H9 (cell line): ENCODE data around the gene PRUNE2. TPM values are rescaled to one million over a fixed set of nuclear protein-coding genes. Genes with fewer than 3 reads are reported as not detected.

Experiments
- DNase-seq: peaks from one replicate; pipeline ENCODE4 v3.0.0-alpha.2; 2017
- H2AFZ ChIP-seq: one replicate; pipeline ENCODE4 v1.6.1; 2013; ENCODE audit warnings: mild to moderate bottlenecking, low read length, control low read depth, moderate library complexity
- H2AK5ac ChIP-seq: 2 replicates; pipeline ENCODE4 v1.6.1; 2013; ENCODE audit warnings: low read length, control low read depth, mixed read lengths; ENCODE audit not compliant: insufficient read length
- H2BK120ac ChIP-seq: one replicate; pipeline ENCODE4 v1.6.1; 2013; ENCODE audit warnings: low read depth, mild to moderate bottlenecking, low read length, control low read depth, inconsistent platforms; ENCODE audit not compliant: poor library complexity, severe bottlenecking
- H2BK12ac ChIP-seq: 2 replicates; pipeline ENCODE4 v1.6.1; 2013; ENCODE audit warnings: low read length, control low read depth, mixed read lengths, low read depth; ENCODE audit not compliant: insufficient read length
- H2BK15ac ChIP-seq: 2 replicates; pipeline ENCODE4 v1.6.1; 2013; ENCODE audit warnings: low read depth, low read length, control low read depth
- H2BK20ac ChIP-seq: one replicate; pipeline ENCODE4 v1.6.1; 2013; ENCODE audit warnings: low read depth, mild to moderate bottlenecking, low read length, control low read depth, inconsistent platforms; ENCODE audit not compliant: poor library complexity, severe bottlenecking
- H2BK5ac ChIP-seq: 2 replicates; pipeline ENCODE4 v1.6.1; 2013; ENCODE audit warnings: low read length, control low read depth, mixed read lengths; ENCODE audit not compliant: insufficient read length
- H3K14ac ChIP-seq: 2 replicates; pipeline ENCODE4 v1.6.1; 2013; ENCODE audit warnings: low read length, control low read depth; ENCODE audit not compliant: insufficient read depth
- H3K18ac ChIP-seq: 2 replicates; pipeline ENCODE4 v1.6.1; 2013; ENCODE audit warnings: low read depth, mild to moderate bottlenecking, mixed read lengths, low read length, control low read depth; ENCODE audit not compliant: insufficient read length
- H3K23ac ChIP-seq: 2 replicates; pipeline ENCODE4 v1.6.1; 2013; ENCODE audit warnings: low read length, control low read depth, mixed read lengths, low read depth; ENCODE audit not compliant: insufficient read length
- H3K23me2 ChIP-seq: 2 replicates; pipeline ENCODE4 v1.6.1; 2013; ENCODE audit warnings: low read depth, mild to moderate bottlenecking, mixed read lengths, low read length, control low read depth; ENCODE audit not compliant: insufficient read length, poor library complexity, severe bottlenecking
- H3K27ac ChIP-seq: 2 replicates; pipeline ENCODE4 v1.5.1; 2013; ENCODE audit warnings: low read length, control low read depth, mixed read lengths, low read depth; ENCODE audit not compliant: insufficient read length
- H3K27me3 ChIP-seq: 2 replicates; pipeline ENCODE4 v1.6.1; 2013; ENCODE audit warnings: low read length, control low read depth, inconsistent platforms; ENCODE audit not compliant: insufficient read depth
- H3K4ac ChIP-seq: 2 replicates; pipeline ENCODE4 v1.6.1; 2013; ENCODE audit warnings: low read depth, mild to moderate bottlenecking, control low read depth, inconsistent platforms, low read length, moderate library complexity
- H3K4me1 ChIP-seq: 2 replicates; pipeline ENCODE4 v1.6.1; 2013; ENCODE audit warnings: low read length, control low read depth, inconsistent platforms; ENCODE audit not compliant: insufficient read depth
- H3K4me2 ChIP-seq: 2 replicates; pipeline ENCODE4 v1.6.1; 2013; ENCODE audit warnings: low read length, control low read depth, mixed read lengths; ENCODE audit not compliant: insufficient read length, insufficient read depth
- H3K56ac ChIP-seq: 2 replicates; pipeline ENCODE4 v1.6.1; 2013; ENCODE audit warnings: low read depth, mild to moderate bottlenecking, mixed read lengths, low read length, control low read depth; ENCODE audit not compliant: insufficient read length
- H3K79me1 ChIP-seq: 2 replicates; pipeline ENCODE4 v1.6.1; 2013; ENCODE audit warnings: low read depth, mild to moderate bottlenecking, moderate library complexity, low read length, control low read depth, inconsistent platforms; ENCODE audit not compliant: insufficient read depth, poor library complexity, severe bottlenecking
- H3K79me2 ChIP-seq: 2 replicates; pipeline ENCODE4 v1.6.1; 2013; ENCODE audit warnings: low read length, control low read depth, inconsistent platforms; ENCODE audit not compliant: insufficient read depth
- H3K9ac ChIP-seq: 2 replicates; pipeline ENCODE4 v1.6.1; 2013; ENCODE audit warnings: low read length, control low read depth, mixed read lengths; ENCODE audit not compliant: insufficient read length; ENCODE audit errors: extremely low read depth
- H3K9me3 ChIP-seq: one replicate; pipeline ENCODE4 v1.6.1; 2013; ENCODE audit warnings: low read depth, low read length, inconsistent platforms; ENCODE audit not compliant: control insufficient read depth
- H3T11ph ChIP-seq: one replicate; pipeline ENCODE4 v1.6.1; 2013; ENCODE audit warnings: mild to moderate bottlenecking, low read length, control low read depth, inconsistent platforms
- H4K20me1 ChIP-seq: one replicate; pipeline ENCODE4 v1.6.1; 2013; ENCODE audit not compliant: control insufficient read depth, insufficient read length, insufficient read depth
- H4K5ac ChIP-seq: 2 replicates; pipeline ENCODE4 v1.6.1; 2013; ENCODE audit warnings: low read depth, mild to moderate bottlenecking, mixed read lengths, low read length, control low read depth; ENCODE audit not compliant: insufficient read length
- H4K8ac ChIP-seq: replicated peaks from 2 replicates; pipeline ENCODE4 v1.6.1; 2013; ENCODE audit warnings: low read length, control low read depth, mixed read lengths, low read depth; ENCODE audit not compliant: insufficient read length
- H4K91ac ChIP-seq: 2 replicates; pipeline ENCODE4 v1.6.1; 2013; ENCODE audit warnings: low read depth, mild to moderate bottlenecking, moderate library complexity, mixed read lengths, low read length, control low read depth; ENCODE audit not compliant: insufficient read length
- H3K27ac Mint-ChIP-seq, 3 experiments: 2 replicates in 2 of 3; 3 replicates in 1 of 3; pipeline ENCODE4 v1.8.0; 2020 to 2021; ENCODE audit warnings: mixed read lengths in 3 of 3, mild to moderate bottlenecking in 1 of 3, moderate library complexity in 1 of 3
- H3K27me3 Mint-ChIP-seq: 2 replicates; pipeline ENCODE4 v1.8.0; 2021; ENCODE audit warnings: low read depth, mild to moderate bottlenecking, moderate library complexity, mixed read lengths
- H3K36me3 Mint-ChIP-seq, 3 experiments: 2 replicates in 2 of 3; 3 replicates in 1 of 3; pipeline ENCODE4 v1.8.0; 2020 to 2021; ENCODE audit warnings: low read depth in 3 of 3, mixed read lengths in 3 of 3; ENCODE audit not compliant: insufficient read depth in 1 of 3
- H3K4me1 Mint-ChIP-seq, 2 experiments: 2 replicates each; pipeline ENCODE4 v1.8.0; 2020; ENCODE audit warnings: mixed read lengths in 2 of 2
- H3K4me3 Mint-ChIP-seq, 2 experiments: 2 replicates in 1 of 2; 3 replicates in 1 of 2; pipeline ENCODE4 v1.8.0; 2020 to 2021; ENCODE audit warnings: mild to moderate bottlenecking in 2 of 2, mixed read lengths in 2 of 2, moderate library complexity in 1 of 2
- H3K9me3 Mint-ChIP-seq, 2 experiments: 2 replicates in 1 of 2; 3 replicates in 1 of 2; pipeline ENCODE4 v1.8.0; 2020; ENCODE audit warnings: mild to moderate bottlenecking in 2 of 2, mixed read lengths in 2 of 2, moderate library complexity in 1 of 2
- CTCF ChIP-seq: fragments of 200-600 bp; sonication (generic); conservative IDR thresholded peaks from 3 replicates; pipeline ENCODE4 v1.8.0; 2021; ENCODE audit warnings: antibody characterized with exemption, mild to moderate bottlenecking
- WGBS: extraction: QIAGEN DNeasy Blood & Tissue Kit; methylation state at CpG from one replicate; pipeline ENCODE4 v1.1.7; 2013; ENCODE audit warnings: missing lambda C conversion rate, low lambda C conversion rate, mixed read lengths; ENCODE audit not compliant: insufficient read length; ENCODE audit errors: extremely low coverage; 5-methylcytosine and 5-hydroxymethylcytosine counted together
- total RNA-seq: library from RNA; stranded (reverse); gene quantifications from 2 replicates; pipeline ENCODE4 v1.2.1, GENCODE V29; 2021

Gene PRUNE2
- total RNA-seq, 1 experiment from 2014 or later: 12.1 TPM

DNA sequence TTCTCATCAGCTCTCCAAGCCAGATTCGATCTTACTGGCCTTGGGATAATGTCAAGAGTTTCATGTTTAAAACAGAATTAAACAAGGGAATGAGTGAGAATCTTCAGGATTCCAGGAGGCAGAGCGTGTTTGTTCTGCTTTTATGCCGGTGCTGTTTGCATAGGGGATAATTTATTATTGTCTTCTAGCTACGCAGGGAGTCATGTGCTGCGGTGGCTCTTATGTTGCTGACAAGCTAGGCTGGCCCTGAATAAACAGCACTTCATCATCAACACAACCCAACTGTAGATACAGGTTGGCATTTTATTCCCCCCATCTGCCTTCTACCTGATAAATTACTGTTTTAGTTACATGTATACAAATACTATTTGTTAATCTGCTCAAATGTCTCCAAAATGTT lies 188.7 kb downstream of the PRUNE2 start:
- Histone ChIP-seq H3K9ac (no peak overlapping the region), H3K4ac (no peak overlapping the region), H2BK12ac (no peak overlapping the region), H3K18ac (no peak overlapping the region), H4K8ac (no peak overlapping the region), H3K23ac (no peak overlapping the region), H4K5ac (no peak overlapping the region), H3K14ac (no peak overlapping the region), H4K91ac (no peak overlapping the region), H3T11ph (no peak overlapping the region), H3K4me1 (no peaks in the 10 kb centered on the region), H3K27me3 (no peaks in the 10 kb centered on the region), H2AK5ac (no peak overlapping the region), H4K20me1 (no peaks in the 10 kb centered on the region), H2BK15ac (no peak overlapping the region), H3K27ac (no peak overlapping the region), H2BK5ac (no peak overlapping the region), H3K56ac (no peak overlapping the region), H3K79me2 (no peaks in the 10 kb centered on the region), H3K9me3 (no peaks in the 10 kb centered on the region), H3K23me2 (no peaks in the 10 kb centered on the region), H2BK120ac (no peak overlapping the region), H3K4me2 (no peak overlapping the region), H2BK20ac (no peak overlapping the region), H3K79me1 (no peaks in the 10 kb centered on the region), H2AFZ (no peak overlapping the region)
- peaks cover 6 to 7% of the 10 kb centered on the region in 2 experiments for H3K4me1 Mint-ChIP-seq
- no peak overlapping the region for H3K4me3 Mint-ChIP-seq
- whole genome bisulfite sequencing: no CpG with 5 or more reads among the region's 5 CpGs
- TF ChIP-seq CTCF: no peak
- DNase-seq: no peak
- no peaks in the 10 kb centered on the region for H3K9me3 Mint-ChIP-seq
- no peaks in the 10 kb centered on the region for H3K27me3 Mint-ChIP-seq
- no peaks in the 10 kb centered on the region; a peak in 1 of 7 replicates for H3K36me3 Mint-ChIP-seq
- 0 out of 7 replicates have a peak overlapping the region, but pooled peaks of 2 of the 3 experiments have one; percentile 13 to 30 for H3K27ac Mint-ChIP-seq
